ENCODE results near the gene ADGRF4. TPM values are rescaled to one million over a fixed set of nuclear protein-coding genes. Genes with fewer than 3 reads are reported as not detected.

Gene ADGRF4
- total and polyA plus RNA-seq, 9 of the 15 experiments (the other 6 are each of a cell fraction or from before 2014, with no cell fraction given), result not detected

GRCh38 chr6:47698342-47698787 is at the start of gene ADGRF4 (continued):
- TF ChIP-seq ZBTB40 (IDR thresholded peaks at IDR 0.05) (no peak), ZBTB40 (CRISPR knock-in tag; IDR thresholded peaks at IDR 0.05) (no peak), KAT8 (IDR thresholded peaks at IDR 0.05; ENCODE audit: low read depth) (no peak), ZNF280B (CRISPR knock-in tag; IDR thresholded peaks at IDR 0.05) (no peak), PTTG1 (tag; IDR thresholded peaks at IDR 0.05; ENCODE audit: low read depth) (no peak), NR2C2 (CRISPR knock-in tag; IDR thresholded peaks at IDR 0.05) (no peak), NR2C2 (tag; IDR thresholded peaks at IDR 0.05) (peak; percentile 78), THRAP3 (IDR thresholded peaks at IDR 0.05; ENCODE audit: borderline replicate concordance) (no peak), ZNF24 (IDR thresholded peaks at IDR 0.05) (peak; percentile 61), ZNF77 (CRISPR knock-in tag; IDR thresholded peaks at IDR 0.05) (no peak), TCF7 (IDR thresholded peaks at IDR 0.05; ENCODE audit: borderline replicate concordance) (no peak), ZBED1 (IDR thresholded peaks at IDR 0.05) (no peak), ZNF75A (CRISPR knock-in tag; IDR thresholded peaks at IDR 0.05) (no peak), NFE2 (IDR thresholded peaks at IDR 0.05; ENCODE audit: low read depth) (no peak), ILF3 (IDR thresholded peaks at IDR 0.05; ENCODE audit: borderline replicate concordance) (no peak), C11orf30 (IDR thresholded peaks at IDR 0.05; ENCODE audit: low read depth) (no peak), YBX1 (IDR thresholded peaks at IDR 0.05) (no peak), ZNF384 (IDR thresholded peaks at IDR 0.05; ENCODE audit: low read depth, low read length) (no peak), POLR2B (IDR thresholded peaks at IDR 0.05; ENCODE audit: low read depth, partially characterized antibody) (no peak), TAF9B (IDR thresholded peaks at IDR 0.05; ENCODE audit: partially characterized antibody) (no peak), ZBTB1 (CRISPR knock-in tag; IDR thresholded peaks at IDR 0.05; ENCODE audit: borderline replicate concordance, low read depth) (no peak), KHSRP (IDR thresholded peaks at IDR 0.05) (no peak), DMBX1 (CRISPR knock-in tag; IDR thresholded peaks at IDR 0.05; ENCODE audit: borderline replicate concordance) (no peak), ATF7 (IDR thresholded peaks at IDR 0.05) (no peak)

All from K562 (cell line).